IPS DF 6.9 (cell line): ENCODE results near the gene HOXC12.

ENCODE experiments used
- DNase-seq: peaks from one replicate; pipeline ENCODE4 v3.0.0-alpha.2; 2013; ENCODE audit warnings: low read depth, low spot score
- H3K27ac ChIP-seq: one replicate; pipeline ENCODE4 v1.5.1; 2013; ENCODE audit warnings: low read length, control low read depth
- H3K27me3 ChIP-seq: 2 replicates; pipeline ENCODE4 v1.6.1; 2013; ENCODE audit warnings: mild to moderate bottlenecking, low read length; ENCODE audit not compliant: control insufficient read depth, insufficient read depth
- H3K36me3 ChIP-seq: 2 replicates; pipeline ENCODE4 v1.6.1; 2013; ENCODE audit warnings: low read length; ENCODE audit not compliant: control insufficient read depth, insufficient read depth
- H3K4me1 ChIP-seq: 2 replicates; pipeline ENCODE4 v1.6.1; 2013; ENCODE audit warnings: low read length; ENCODE audit not compliant: control insufficient read depth, insufficient read depth
- H3K4me3 ChIP-seq: 2 replicates; pipeline ENCODE4 v1.5.1; 2013; ENCODE audit warnings: mild to moderate bottlenecking, low read length
- H3K9me3 ChIP-seq: 2 replicates; pipeline ENCODE4 v1.6.1; 2013; ENCODE audit warnings: low read length, inconsistent platforms; ENCODE audit not compliant: control insufficient read depth, insufficient read depth
- WGBS: extraction: QIAGEN DNeasy Blood & Tissue Kit; methylation state at CpG from one replicate; pipeline ENCODE4 v1.1.7; 2013; ENCODE audit warnings: mixed read lengths, missing lambda C conversion rate; ENCODE audit not compliant: insufficient read length, insufficient coverage; 5-methylcytosine and 5-hydroxymethylcytosine counted together

HOXC12 gene

GRCh38 chr12:53966085-53966384, 11.3 kb downstream of the HOXC12 start:
- Histone ChIP-seq H3K4me1 (peaks cover 2% of the 10 kb centered on the region; the same call in 1 of the 2 replicates), H3K9me3 (no peaks in the 10 kb centered on the region), H3K4me3 (no peak overlapping the region), H3K27ac (no peak overlapping the region), H3K27me3 (peaks cover 94% of the 10 kb centered on the region), H3K36me3 (no peaks in the 10 kb centered on the region)
- WGBS, result no CpG with 5 or more reads among the region's 15 CpGs
- DNase-seq, result no peak

GRCh38 chr12:53966385-53967133, 11.9 kb downstream of the HOXC12 start:
- H3K27ac ChIP-seq, result no peak overlapping the region
- H3K36me3 ChIP-seq, result no peaks in the 10 kb centered on the region
- no peaks in the 10 kb centered on the region for H3K9me3 ChIP-seq
- no peak for DNase-seq
- H3K4me3 ChIP-seq, result no peak overlapping the region
- WGBS, result no CpG with 5 or more reads among the region's 36 CpGs
- no peaks in the 10 kb centered on the region for H3K4me1 ChIP-seq
- peaks cover 94% of the 10 kb centered on the region for H3K27me3 ChIP-seq

- Histone ChIP-seq H3K27ac (no peak overlapping the region), H3K36me3 (no peaks in the 10 kb centered on the region), H3K27me3 (peaks cover 95% of the 10 kb centered on the region), H3K4me3 (no peak overlapping the region), H3K9me3 (no peaks in the 10 kb centered on the region), H3K4me1 (no peaks in the 10 kb centered on the region)
- WGBS, result no CpG with 5 or more reads among the region's 5 CpGs
- DNase-seq, result no peak
These were observed 12.8 kb downstream of the HOXC12 start for GRCh38 chr12:53967421-53967925.

GRCh38 chr12:53968214-53969127, 13.8 kb downstream of the HOXC12 start:
- peaks cover 95% of the 10 kb centered on the region for H3K27me3 ChIP-seq
- no peaks in the 10 kb centered on the region for H3K36me3 ChIP-seq
- no peaks in the 10 kb centered on the region for H3K4me1 ChIP-seq
- H3K4me3 ChIP-seq, result no peak overlapping the region
- no peaks in the 10 kb centered on the region for H3K9me3 ChIP-seq
- no peak for DNase-seq
- WGBS, result no CpG with 5 or more reads among the region's 24 CpGs
- H3K27ac ChIP-seq, result no peak overlapping the region

- no peak overlapping the region for H3K4me3 ChIP-seq
- H3K36me3 ChIP-seq, result no peaks in the 10 kb centered on the region
- no peak overlapping the region for H3K27ac ChIP-seq
- no peak for DNase-seq
- H3K27me3 ChIP-seq, result peaks cover 94% of the 10 kb centered on the region
- WGBS, result no CpG with 5 or more reads among the region's 12 CpGs
- H3K4me1 ChIP-seq, result no peaks in the 10 kb centered on the region; the same call in 1 of the 2 replicates
- no peaks in the 10 kb centered on the region for H3K9me3 ChIP-seq
These were observed 15.0 kb downstream of the HOXC12 start for GRCh38 chr12:53969588-53970259.

- no CpG with 5 or more reads among the region's 4 CpGs for whole genome bisulfite sequencing
- no peak for DNase-seq
- Histone ChIP-seq H3K4me1 (no peaks in the 10 kb centered on the region; the same call in none of the 2 replicates), H3K4me3 (no peak overlapping the region), H3K36me3 (no peaks in the 10 kb centered on the region), H3K9me3 (no peaks in the 10 kb centered on the region), H3K27me3 (peaks cover 94% of the 10 kb centered on the region), H3K27ac (no peak overlapping the region)
These were observed 15.7 kb downstream of the HOXC12 start for GRCh38 chr12:53970451-53970850.

- no peak for DNase-seq
- no CpG with 5 or more reads among the region's 3 CpGs for WGBS
- no peaks in the 10 kb centered on the region for H3K36me3 ChIP-seq
- H3K27me3 ChIP-seq, result peaks cover 99% of the 10 kb centered on the region
- H3K4me3 ChIP-seq, result no peak overlapping the region
- no peaks in the 10 kb centered on the region; the same call in none of the 2 replicates for H3K4me1 ChIP-seq
- no peak overlapping the region for H3K27ac ChIP-seq
- no peaks in the 10 kb centered on the region for H3K9me3 ChIP-seq
These were observed 16.4 kb downstream of the HOXC12 start for GRCh38 chr12:53971129-53971528.

- DNase-seq, result no peak
- Histone ChIP-seq H3K27ac (no peak overlapping the region), H3K27me3 (peaks cover 99% of the 10 kb centered on the region), H3K4me1 (no peaks in the 10 kb centered on the region; the same call in none of the 2 replicates), H3K36me3 (no peaks in the 10 kb centered on the region), H3K9me3 (no peaks in the 10 kb centered on the region), H3K4me3 (no peak overlapping the region)
- WGBS, result no CpG with 5 or more reads among the region's 2 CpGs
These were observed 17.0 kb downstream of the HOXC12 start for GRCh38 chr12:53971686-53972085.

- no CpG with 5 or more reads among the region's 9 CpGs for WGBS
- H3K36me3 ChIP-seq, result no peaks in the 10 kb centered on the region
- no peak for DNase-seq
- H3K9me3 ChIP-seq, result no peaks in the 10 kb centered on the region
- no peak overlapping the region for H3K4me3 ChIP-seq
- H3K27me3 ChIP-seq, result peaks cover 99% of the 10 kb centered on the region
- H3K4me1 ChIP-seq, result no peaks in the 10 kb centered on the region; the same call in none of the 2 replicates
- no peak overlapping the region for H3K27ac ChIP-seq
These were observed 17.5 kb downstream of the HOXC12 start for GRCh38 chr12:53972152-53972702.

- Histone ChIP-seq H3K27me3 (peaks cover 99% of the 10 kb centered on the region), H3K27ac (no peak within 1 kb of the TSS), H3K4me3 (no peak within 1 kb of the TSS), H3K36me3 (no peaks in the 10 kb centered on the region), H3K9me3 (no peaks in the 10 kb centered on the region), H3K4me1 (no peaks in the 10 kb centered on the region; the same call in none of the 2 replicates)
- no peak for DNase-seq
- no CpG with 5 or more reads among the region's 21 CpGs for WGBS
These were observed 18.1 kb downstream of the HOXC12 start, which contains the start of gene HOXC11 for GRCh38 chr12:53972722-53973235. Gene HOXC11 (plus strand): TSS chr12:53973126. CDS start chr12:53973242, 116 bp downstream.
